Stimulated activated CD4-positive, alpha-beta T cell treated with anti-CD3 and anti-CD28 coated beads, Interleukin-15, amount 100 ng/mL, for 1 hour (primary cell): ENCODE measurements around the gene RRP1.
"Not testable (repeated sequence)": the region's sequence is repeated elsewhere in the genome, so short reads cannot be mapped to it uniquely, and the experiment has no call there.

Experiments
- DNase-seq, 2 donors: peaks; one replicate each; pipeline ENCODE4 v3.0.0-alpha.2; 2020; ENCODE audit warnings: low read depth in 1 of 2, low spot score in 1 of 2

RRP1 gene

DNA sequence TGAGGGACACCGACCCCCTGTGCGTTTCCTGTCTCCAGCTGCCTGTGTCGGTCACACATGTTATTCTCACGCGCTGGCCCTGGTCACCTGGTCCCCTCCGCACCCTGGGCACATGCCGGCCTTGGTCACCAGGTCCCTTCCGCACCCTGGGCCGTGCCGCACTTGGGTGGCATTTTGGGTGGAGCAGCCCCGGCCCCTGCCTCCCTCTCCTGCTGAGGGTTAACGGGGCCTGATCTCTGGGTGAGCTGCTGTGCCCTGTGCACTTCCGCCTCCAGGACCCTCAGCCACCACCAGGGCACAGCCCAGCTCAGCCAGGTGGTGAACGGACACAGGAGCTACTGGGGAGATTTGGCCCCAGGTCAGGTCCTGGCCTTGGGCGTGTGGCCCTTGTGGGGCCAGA is 26.6 kb downstream of the RRP1 start:
- no peak for DNase-seq

- DNase-seq: no peak
These were observed 27.3 kb downstream of the RRP1 start for GRCh38 chr21:43816611-43817071.

DNA sequence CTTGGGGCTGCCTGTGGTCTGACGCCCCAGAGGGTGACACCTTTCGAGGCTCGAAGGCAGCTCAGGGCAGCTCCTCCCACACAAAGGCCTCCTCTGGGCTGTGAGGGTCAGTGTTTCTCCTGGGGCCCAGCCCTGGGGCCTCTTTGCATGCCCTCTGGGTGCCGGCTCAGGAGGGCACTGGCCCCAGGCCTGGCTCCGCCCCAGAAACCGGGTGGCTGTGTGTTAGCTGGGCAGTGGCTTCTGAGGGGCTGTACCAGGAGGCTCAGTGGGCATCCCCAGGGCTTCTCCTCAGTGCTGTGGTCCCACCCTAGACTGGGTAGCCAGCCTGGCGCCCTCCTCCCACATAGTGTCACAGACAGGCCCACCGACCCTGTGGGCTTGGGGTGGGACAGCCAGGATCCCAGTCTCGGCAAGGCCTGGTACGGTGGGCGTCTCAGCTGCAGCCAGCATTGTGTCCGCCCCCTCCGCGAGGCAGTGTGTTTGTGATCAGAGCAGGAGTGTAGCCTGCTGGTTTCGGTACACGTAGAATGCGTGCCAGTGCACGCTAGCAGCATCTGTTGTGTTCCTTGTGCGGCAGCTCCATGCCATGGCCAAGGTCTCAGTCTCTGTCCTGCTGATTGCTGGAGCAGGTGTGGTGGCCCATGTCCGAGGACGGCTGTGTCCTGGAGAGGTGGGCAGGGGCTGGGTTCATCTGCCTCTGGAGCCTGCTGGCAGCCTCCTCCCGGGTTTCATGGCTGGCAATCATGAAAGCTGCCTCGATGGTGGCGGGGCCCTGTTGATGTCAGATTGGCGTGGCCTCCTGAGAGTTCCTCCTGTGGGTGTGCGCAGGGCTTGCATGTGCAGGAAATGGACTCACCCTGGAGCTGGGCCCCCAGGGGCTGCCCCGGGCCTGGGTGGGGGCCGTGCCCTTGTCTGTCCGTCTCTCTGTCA is 28.0 kb downstream of the RRP1 start:
- DNase-seq: no peak

GRCh38 chr21:43818685-43819084 is 29.3 kb downstream of the RRP1 start:
- DNase-seq: no peak

GRCh38 chr21:43819511-43820405 is 30.4 kb downstream of the RRP1 start:
- no peak for DNase-seq

- no peak for DNase-seq
These were observed 31.1 kb downstream of the RRP1 start for GRCh38 chr21:43820466-43820865.

- not testable (repeated sequence) for DNase-seq
These were observed 32.8 kb downstream of the RRP1 start for GRCh38 chr21:43822166-43822565.

- DNase-seq: not testable (repeated sequence)
These were observed 33.4 kb downstream of the RRP1 start for GRCh38 chr21:43822741-43823140.

DNA sequence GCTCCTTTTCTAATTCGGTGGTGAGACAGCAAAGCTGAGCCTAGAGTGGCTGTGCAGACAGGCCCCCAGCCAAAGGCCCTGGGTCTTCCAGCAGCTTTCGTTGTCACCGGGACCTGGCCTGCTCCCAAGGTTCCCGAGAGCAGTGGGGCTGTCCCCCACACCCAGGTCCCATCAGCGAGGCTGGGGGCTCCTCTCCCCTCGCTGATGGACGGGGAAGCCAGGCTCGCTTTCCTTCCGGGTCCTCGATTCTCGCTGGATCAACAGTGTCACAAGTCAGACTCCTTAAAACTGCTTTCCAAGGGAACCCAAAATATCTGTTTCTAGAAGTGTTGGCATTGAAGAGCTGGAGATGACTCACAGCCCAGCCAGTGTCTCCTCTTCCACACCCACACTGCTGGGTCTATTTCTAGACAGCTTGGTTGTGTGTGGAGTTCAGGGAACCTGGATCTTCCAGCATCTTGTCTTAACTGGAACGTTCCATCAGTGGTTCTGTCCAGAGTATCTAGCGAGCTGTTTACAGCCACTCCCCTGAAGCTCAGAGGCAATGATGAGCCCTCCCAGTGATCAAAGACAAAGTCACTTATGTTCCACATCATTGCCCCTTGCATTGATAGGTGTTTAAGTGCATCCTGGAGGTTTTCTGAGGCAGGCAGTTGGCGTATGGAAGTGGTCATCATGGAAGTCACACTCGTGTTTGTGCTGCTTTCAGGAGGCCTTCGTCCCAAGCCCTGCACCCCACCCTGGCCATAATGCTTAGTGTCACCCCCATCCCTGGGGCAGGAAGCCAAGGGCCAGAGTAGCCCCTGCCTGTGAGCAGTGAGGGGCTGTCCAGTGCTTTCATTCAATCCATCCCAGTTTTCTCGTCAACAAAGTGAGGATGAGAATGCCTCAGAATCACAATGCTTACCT is 35.2 kb downstream of the RRP1 start:
- DNase-seq: no peak

DNA sequence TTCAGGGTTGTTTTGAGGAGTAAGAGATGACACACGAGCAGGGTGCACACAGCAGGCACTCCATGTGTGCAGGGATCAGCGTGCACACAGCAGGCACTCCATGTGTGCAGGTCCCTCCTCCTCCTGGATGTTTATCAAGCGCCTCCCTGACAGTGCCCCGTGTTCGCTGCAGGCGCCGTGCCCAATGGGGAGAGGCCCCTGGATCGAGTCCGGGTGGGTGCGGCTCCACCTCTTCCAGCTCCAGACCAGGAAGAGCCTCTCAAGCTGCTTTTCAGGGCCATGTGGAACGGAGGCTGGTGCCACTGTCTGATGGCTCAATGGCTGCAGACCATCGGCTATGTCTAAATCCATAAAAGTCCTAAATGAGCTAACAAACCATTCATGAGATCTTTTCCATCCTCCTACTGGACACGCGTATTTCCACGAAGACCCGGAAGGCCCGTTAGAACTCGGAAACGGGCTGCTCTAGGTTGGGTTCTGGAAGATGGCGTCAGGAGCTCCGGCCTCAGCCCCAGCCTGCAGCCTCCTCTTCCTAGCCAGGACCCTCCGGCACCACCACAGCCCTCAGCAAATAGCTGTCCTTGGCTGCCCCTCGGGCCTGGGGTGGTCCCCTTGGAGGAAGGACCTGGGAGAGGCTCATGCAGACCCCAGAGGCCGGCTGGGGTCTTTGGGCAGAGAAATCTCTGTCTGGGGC is 36.0 kb downstream of the RRP1 start:
- DNase-seq: no peak

GRCh38 chr21:43825936-43826622 is 36.7 kb downstream of the RRP1 start:
- DNase-seq: no peak

DNA sequence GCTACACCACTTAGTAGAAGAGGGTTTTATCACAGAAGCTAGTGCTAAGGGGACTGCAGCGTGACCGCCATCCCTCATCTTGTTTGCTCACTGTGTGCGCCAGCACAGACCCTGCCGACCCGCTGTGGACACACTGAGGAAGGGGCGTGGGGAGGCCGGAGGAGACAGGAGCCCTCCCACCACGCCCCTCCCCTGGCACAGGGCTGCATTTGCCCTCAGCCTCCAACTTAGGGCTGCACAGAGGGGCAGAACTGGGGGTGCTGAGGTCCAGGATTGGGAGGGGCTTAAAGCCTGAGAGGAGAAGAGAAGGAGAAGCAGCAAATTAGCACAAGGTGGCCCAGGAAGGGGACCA is 37.2 kb downstream of the RRP1 start:
- no peak for DNase-seq

DNA sequence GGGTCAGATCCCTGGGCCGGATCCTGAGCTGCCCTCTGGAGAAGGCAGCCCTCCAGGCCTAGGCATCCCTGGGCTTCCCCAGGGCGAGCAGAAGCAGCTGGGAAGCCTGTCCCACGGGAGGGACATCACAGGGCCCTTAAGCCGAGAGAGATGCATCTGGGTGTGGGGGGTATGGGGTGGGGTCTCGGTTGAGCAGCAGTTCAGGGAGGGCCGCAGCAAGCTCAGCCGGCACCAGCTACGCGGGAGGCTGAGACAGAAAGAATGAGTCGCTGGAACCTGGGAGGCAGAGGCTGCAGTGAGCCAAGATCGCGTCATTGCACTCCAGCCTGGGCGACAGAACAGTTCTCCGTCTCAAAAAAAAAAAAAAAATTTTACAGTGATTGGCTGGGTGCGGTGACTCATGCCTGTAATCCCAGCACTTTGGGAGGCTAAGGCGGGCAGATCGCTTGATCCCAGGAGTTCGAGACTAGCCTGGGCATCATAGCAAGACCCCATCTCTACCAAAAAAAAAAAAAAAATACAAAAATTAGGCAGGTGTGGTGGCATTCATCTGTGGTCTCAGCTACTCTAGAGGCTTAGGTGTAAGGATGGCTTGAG is 37.7 kb downstream of the RRP1 start:
- no peak for DNase-seq

DNA sequence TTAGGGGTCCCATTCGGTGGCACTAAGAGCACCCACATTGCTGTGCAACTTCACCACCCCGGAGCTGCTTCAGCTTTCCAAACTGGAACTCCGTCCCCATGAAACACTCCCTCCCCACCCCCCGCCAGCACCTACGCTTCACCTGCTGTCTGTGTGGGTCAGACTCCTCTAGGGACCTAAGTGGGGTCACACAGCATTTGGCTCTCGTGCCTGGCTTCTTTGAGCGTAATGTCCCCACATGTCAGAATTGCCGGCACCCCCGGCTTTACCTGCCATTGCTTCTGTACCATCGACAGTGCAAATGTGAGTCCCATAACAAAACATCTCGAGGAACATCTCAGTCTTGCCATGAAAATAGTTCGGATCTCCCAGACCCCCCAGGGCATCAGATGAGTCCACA is 39.8 kb downstream of the RRP1 start:
- DNase-seq: no peak

DNA sequence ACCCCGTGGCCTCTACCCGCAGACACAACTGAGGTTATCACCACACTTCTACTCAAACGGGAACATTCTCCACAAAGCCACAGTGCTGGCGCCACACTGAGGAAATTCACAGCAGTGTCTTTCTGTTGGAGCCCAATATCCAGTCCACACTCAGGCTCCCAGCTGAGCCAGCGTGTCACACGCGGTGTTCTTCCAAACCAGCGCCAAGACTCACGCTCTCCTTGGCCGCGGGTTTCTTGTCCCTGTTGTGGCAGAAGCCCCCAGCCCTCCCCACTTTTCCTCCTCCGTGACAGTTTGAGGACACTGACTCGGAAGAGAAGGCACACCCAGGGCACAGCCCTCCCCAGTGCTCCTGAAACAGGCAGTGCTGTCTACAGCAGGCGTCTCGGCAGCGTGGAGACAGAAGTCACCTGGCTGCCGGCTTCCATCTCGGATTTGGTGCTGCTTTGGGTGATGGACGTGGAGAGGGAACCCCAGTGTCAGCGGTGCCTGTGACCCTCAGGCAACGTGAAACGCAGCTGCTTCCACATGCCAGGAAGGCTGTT is 40.3 kb downstream of the RRP1 start:
- DNase-seq: no peak

- no peak for DNase-seq
These were observed 42.8 kb downstream of the RRP1 start for GRCh38 chr21:43832158-43832550.

- DNase-seq: no peak
These were observed 43.3 kb downstream of the RRP1 start for GRCh38 chr21:43832648-43833047.

GRCh38 chr21:43834146-43834905 is 44.9 kb downstream of the RRP1 start:
- DNase-seq: no peak
